OCI-LY1 (cell line): ENCODE measurements around the gene HPCAL4.

Experiments
- EZH2 ChIP-seq: fragments of 200-600 bp; sonication (generic), shearing (Covaris generic); IDR thresholded peaks from 2 replicates; pipeline ENCODE4 v1.8.0; 2017; ENCODE audit warnings: borderline replicate concordance, mixed run types, mild to moderate bottlenecking, antibody characterized with exemption, low read length, moderate library complexity, mixed read lengths
- TF ChIP-seq, protein P1 (sequence below): fragments of 200-600 bp; sonication (generic), shearing (Covaris generic); IDR thresholded peaks from 2 replicates; pipeline ENCODE4 v1.5.1; 2017; ENCODE audit warnings: mild to moderate bottlenecking, antibody characterized with exemption, low read length, moderate library complexity, mixed read lengths

GRCh38 chr1:39649636-39650185, 41.5 kb downstream of the HPCAL4 start:
- TF ChIP-seq, protein P1, sequence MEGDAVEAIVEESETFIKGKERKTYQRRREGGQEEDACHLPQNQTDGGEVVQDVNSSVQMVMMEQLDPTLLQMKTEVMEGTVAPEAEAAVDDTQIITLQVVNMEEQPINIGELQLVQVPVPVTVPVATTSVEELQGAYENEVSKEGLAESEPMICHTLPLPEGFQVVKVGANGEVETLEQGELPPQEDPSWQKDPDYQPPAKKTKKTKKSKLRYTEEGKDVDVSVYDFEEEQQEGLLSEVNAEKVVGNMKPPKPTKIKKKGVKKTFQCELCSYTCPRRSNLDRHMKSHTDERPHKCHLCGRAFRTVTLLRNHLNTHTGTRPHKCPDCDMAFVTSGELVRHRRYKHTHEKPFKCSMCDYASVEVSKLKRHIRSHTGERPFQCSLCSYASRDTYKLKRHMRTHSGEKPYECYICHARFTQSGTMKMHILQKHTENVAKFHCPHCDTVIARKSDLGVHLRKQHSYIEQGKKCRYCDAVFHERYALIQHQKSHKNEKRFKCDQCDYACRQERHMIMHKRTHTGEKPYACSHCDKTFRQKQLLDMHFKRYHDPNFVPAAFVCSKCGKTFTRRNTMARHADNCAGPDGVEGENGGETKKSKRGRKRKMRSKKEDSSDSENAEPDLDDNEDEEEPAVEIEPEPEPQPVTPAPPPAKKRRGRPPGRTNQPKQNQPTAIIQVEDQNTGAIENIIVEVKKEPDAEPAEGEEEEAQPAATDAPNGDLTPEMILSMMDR: no peak
- TF ChIP-seq EZH2: no peak
